ENCODE data around the gene TGFBR3. TPM values are rescaled to one million over a fixed set of nuclear protein-coding genes. Genes with fewer than 3 reads are reported as not detected.

Gene TGFBR3
- total and polyA plus RNA-seq, 2 of the 4 experiments (the other 2 are of a cell fraction) = 3.0 to 11.3 TPM

GRCh38 chr1:91791103-91791502 is 94.8 kb downstream of the TGFBR3 start:
- no peak overlapping the region for H2BK15ac ChIP-seq (ENCODE audit: low read depth, low read length)
- no peak overlapping the region for H2BK20ac ChIP-seq (ENCODE audit: low read depth, low read length)
- no peak overlapping the region for H3K4me2 ChIP-seq (ENCODE audit: low read depth, low read length)
- no peaks in the 10 kb centered on the region for H4K20me1 ChIP-seq (ENCODE audit: insufficient read depth, low read length)
- no peak overlapping the region for H2AK9ac ChIP-seq (replicated peaks; ENCODE audit: low read depth, low read length, poor library complexity)
- no peak overlapping the region for H3K23ac ChIP-seq (ENCODE audit: low read depth, low read length)
- no peaks in the 10 kb centered on the region; the same call in 1 of the 2 replicates for H3K36me3 ChIP-seq (ENCODE audit: control insufficient read depth, insufficient read depth, low read length)
- H2AFZ ChIP-seq (replicated peaks; ENCODE audit: low read length, poor library complexity) = no peak overlapping the region
- H3K4ac ChIP-seq (ENCODE audit: low read depth, low read length) = no peak overlapping the region
- H4K5ac ChIP-seq (ENCODE audit: low read depth, low read length) = no peak overlapping the region
- dilution Hi-C loops (cut with HindIII; ENCODE audit: low sequenced_read_pairs, unreplicated experiment) = no loop called here
- no CpG with 5 or more reads among the region's 1 CpG for WGBS, 2 experiments (ENCODE audit: extremely low coverage in 2 of 2, insufficient read length in 1 of 2)
- H3K4me1 ChIP-seq (ENCODE audit: control insufficient read depth, insufficient read depth, low read length) = peaks cover 15% of the 10 kb centered on the region
- H3K79me1 ChIP-seq (ENCODE audit: low read depth in 1 of 2, low read length in 2 of 2) = 0 out of 4 replicates have a peak, but pooled peaks cover 0 to 5% of the 10 kb centered on the region in 2 experiments
- H3K4me3 ChIP-seq (ENCODE audit: insufficient read depth, low read depth, low read length) = no peak overlapping the region
- H3K9ac ChIP-seq (ENCODE audit: low read depth, low read length) = no peak overlapping the region
- no peak overlapping the region for H3K56ac ChIP-seq (ENCODE audit: extremely low read depth, insufficient read depth, low read length)
- no peak overlapping the region for H3K14ac ChIP-seq (replicated peaks; ENCODE audit: low read depth, low read length)
- H3K9me1 ChIP-seq (ENCODE audit: insufficient read depth, low read length) = no peaks in the 10 kb centered on the region; the same call in none of the 2 replicates
- no TSS peak for BruUV-seq (replicated peaks)
- no peak overlapping the region for H3K27ac ChIP-seq (ENCODE audit: insufficient read depth, low read length)
- peak overlapping the region; percentile 20; the same call in 1 of the 2 replicates for H3K18ac ChIP-seq (ENCODE audit: low read depth, low read length)
- H2BK120ac ChIP-seq (ENCODE audit: low read depth, low read length) = no peak overlapping the region
- no peak overlapping the region for H4K8ac ChIP-seq (ENCODE audit: low read depth in 2 of 2, low read length in 2 of 2)
- in situ Hi-C loops (cut with MboI; ENCODE audit: low sequenced_read_pairs) = no loop called here
- no peaks in the 10 kb centered on the region for H3K9me3 ChIP-seq (ENCODE audit: control insufficient read depth, insufficient read depth, low read length)
- TF ChIP-seq CEBPB (IDR thresholded peaks at IDR 0.05; ENCODE audit: low read depth, low read length) (no peak), USF2 (IDR thresholded peaks at IDR 0.05; ENCODE audit: low read depth, low read length) (no peak), RCOR1 (IDR thresholded peaks at IDR 0.05; ENCODE audit: insufficient replicate concordance, low read length) (no peak), CHD1 (IDR thresholded peaks at IDR 0.05; ENCODE audit: low read depth, low read length) (no peak), SMC3 (IDR thresholded peaks at IDR 0.05; ENCODE audit: low read depth, low read length) (no peak), MAFK (IDR thresholded peaks at IDR 0.05; ENCODE audit: low read depth, low read length) (no peak), NFE2L2 (IDR thresholded peaks at IDR 0.05; ENCODE audit: low read depth, low read length) (no peak), FOS (IDR thresholded peaks at IDR 0.05; ENCODE audit: low read depth, low read length) (no peak), RFX5 (IDR thresholded peaks at IDR 0.05; ENCODE audit: low read depth, low read length) (no peak), POLR2A (IDR thresholded peaks at IDR 0.05; ENCODE audit: low read depth, low read length) (no peak), BHLHE40 (IDR thresholded peaks at IDR 0.05; ENCODE audit: low read depth, low read length) (no peak), MAZ (IDR thresholded peaks at IDR 0.05; ENCODE audit: borderline replicate concordance, low read depth, low read length) (no peak), ELK1 (IDR thresholded peaks at IDR 0.05; ENCODE audit: borderline replicate concordance, low read depth, low read length) (no peak), CTCF (conservative IDR thresholded peaks at IDR 0.05; ENCODE audit: low read depth, low read length) (no peak), RAD21 (IDR thresholded peaks at IDR 0.05; ENCODE audit: low read length) (no peak), MXI1 (IDR thresholded peaks at IDR 0.05; ENCODE audit: borderline replicate concordance, low read depth, low read length) (no peak)
- H2AK5ac ChIP-seq (ENCODE audit: low read depth, low read length) = no peak overlapping the region
- ChIA-PET POLR2A (ENCODE audit: unreplicated experiment) (no interaction called here), CTCF (interaction anchor here (1.0 to 1.1 kb wide), 2 partner anchors 10 to 279 kb away, joined by 3 to 5 read pairs; no protein-coding TSS in a partner anchor)
- H2BK5ac ChIP-seq (ENCODE audit: low read depth, low read length, poor library complexity, severe bottlenecking) = no peak overlapping the region
- ATAC-seq (ENCODE audit: low read depth) (no peak), DNase-seq (no peak)
- H4K91ac ChIP-seq (ENCODE audit: insufficient read depth, low read depth, low read length) = no peak overlapping the region
- H3K27me3 ChIP-seq (ENCODE audit: control insufficient read depth, insufficient read depth, low read length) = peaks cover 4% of the 10 kb centered on the region; the same call in 1 of the 2 replicates
- intact Hi-C loops (cut with micrococcal nuclease) = no loop called here
